C4-2B (cell line): ENCODE results near the gene PZP.

Experiments
- ZFX ChIP-seq: fragments of 450-650 bp; IDR thresholded peaks from 2 replicates; pipeline ENCODE4 v1.6.1; 2017
- TF ChIP-seq, protein P1 (sequence below): fragments of 450-650 bp; conservative IDR thresholded peaks from 2 replicates; pipeline ENCODE4 v1.5.1; 2017; ENCODE audit warnings: mild to moderate bottlenecking

DNA sequence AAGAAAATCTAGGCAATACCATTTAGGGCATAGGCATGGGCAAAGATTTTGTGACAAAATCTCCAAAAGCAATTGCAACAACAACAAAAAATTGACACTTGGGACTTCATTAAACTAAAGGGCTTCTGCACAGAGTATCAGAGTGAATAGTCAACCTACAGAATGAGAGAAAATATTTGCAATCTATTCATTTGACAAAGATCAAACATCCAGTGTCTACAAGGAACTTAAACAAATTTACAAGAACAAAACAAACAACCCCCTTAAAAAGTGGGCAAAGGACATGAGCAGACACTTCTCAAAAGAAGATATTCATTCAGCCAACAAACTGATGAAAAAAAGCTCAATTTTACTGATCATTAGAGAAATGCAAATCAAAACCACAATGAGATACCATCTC, 44.1 kb upstream of the PZP start:
- TF ChIP-seq, protein P1, sequence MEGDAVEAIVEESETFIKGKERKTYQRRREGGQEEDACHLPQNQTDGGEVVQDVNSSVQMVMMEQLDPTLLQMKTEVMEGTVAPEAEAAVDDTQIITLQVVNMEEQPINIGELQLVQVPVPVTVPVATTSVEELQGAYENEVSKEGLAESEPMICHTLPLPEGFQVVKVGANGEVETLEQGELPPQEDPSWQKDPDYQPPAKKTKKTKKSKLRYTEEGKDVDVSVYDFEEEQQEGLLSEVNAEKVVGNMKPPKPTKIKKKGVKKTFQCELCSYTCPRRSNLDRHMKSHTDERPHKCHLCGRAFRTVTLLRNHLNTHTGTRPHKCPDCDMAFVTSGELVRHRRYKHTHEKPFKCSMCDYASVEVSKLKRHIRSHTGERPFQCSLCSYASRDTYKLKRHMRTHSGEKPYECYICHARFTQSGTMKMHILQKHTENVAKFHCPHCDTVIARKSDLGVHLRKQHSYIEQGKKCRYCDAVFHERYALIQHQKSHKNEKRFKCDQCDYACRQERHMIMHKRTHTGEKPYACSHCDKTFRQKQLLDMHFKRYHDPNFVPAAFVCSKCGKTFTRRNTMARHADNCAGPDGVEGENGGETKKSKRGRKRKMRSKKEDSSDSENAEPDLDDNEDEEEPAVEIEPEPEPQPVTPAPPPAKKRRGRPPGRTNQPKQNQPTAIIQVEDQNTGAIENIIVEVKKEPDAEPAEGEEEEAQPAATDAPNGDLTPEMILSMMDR, result no peak
- no peak for TF ChIP-seq ZFX
